CD1c-positive myeloid dendritic cell (primary cell): ENCODE measurements around the gene LAMA4.

Source experiments
- DNase-seq: peaks from one replicate; pipeline ENCODE4 v3.0.0-alpha.2; 2016; ENCODE audit errors: extremely low spot score

Gene LAMA4

GRCh38 chr6:112243861-112244827 is 10.2 kb downstream of the LAMA4 start:
- no peak for DNase-seq

GRCh38 chr6:112241820-112242429 is 12.4 kb downstream of the LAMA4 start:
- DNase-seq, result no peak

- DNase-seq, result no peak
Observed at GRCh38 chr6:112237595-112237994, 16.8 kb downstream of the LAMA4 start.

- no peak for DNase-seq
Observed at GRCh38 chr6:112237066-112237465, 17.3 kb downstream of the LAMA4 start.

GRCh38 chr6:112235956-112236355 is 18.4 kb downstream of the LAMA4 start:
- DNase-seq, result peak; percentile 62

- no peak for DNase-seq
Observed at GRCh38 chr6:112234601-112235000, 19.8 kb downstream of the LAMA4 start.

GRCh38 chr6:112233847-112234246 is 20.5 kb downstream of the LAMA4 start:
- no peak for DNase-seq

GRCh38 chr6:112232845-112233256 is 21.5 kb downstream of the LAMA4 start:
- no peak for DNase-seq

- no peak for DNase-seq
Observed at GRCh38 chr6:112231594-112232060, 22.7 kb downstream of the LAMA4 start.

GRCh38 chr6:112231164-112231563 is 23.2 kb downstream of the LAMA4 start:
- DNase-seq, result no peak

- DNase-seq, result no peak
Observed at GRCh38 chr6:112228480-112229332, 25.7 kb downstream of the LAMA4 start.

- DNase-seq, result no peak
Observed at GRCh38 chr6:112227992-112228391, 26.4 kb downstream of the LAMA4 start.

GRCh38 chr6:112227411-112227810 is 27.0 kb downstream of the LAMA4 start:
- DNase-seq, result no peak

GRCh38 chr6:112225691-112226090 is 28.7 kb downstream of the LAMA4 start:
- DNase-seq, result no peak

- no peak for DNase-seq
Observed at GRCh38 chr6:112224088-112224487, 30.3 kb downstream of the LAMA4 start.

- no peak for DNase-seq
Observed at GRCh38 chr6:112223070-112223861, 31.1 kb downstream of the LAMA4 start.

GRCh38 chr6:112221981-112222852 is 32.1 kb downstream of the LAMA4 start:
- no peak for DNase-seq

GRCh38 chr6:112221561-112221960 is 32.8 kb downstream of the LAMA4 start:
- no peak for DNase-seq

- no peak for DNase-seq
Observed at GRCh38 chr6:112218563-112218962, 35.8 kb downstream of the LAMA4 start.
